LoVo (cell line): ENCODE measurements around the gene LYRM7.
"Not testable (repeated sequence)": the region's sequence is repeated elsewhere in the genome, so short reads cannot be mapped to it uniquely, and the experiment has no call there.

ENCODE experiments used
- DNase-seq: peaks from one replicate; pipeline ENCODE4 v3.0.0-alpha.2; 2016; ENCODE audit warnings: low spot score

LYRM7 gene

DNA sequence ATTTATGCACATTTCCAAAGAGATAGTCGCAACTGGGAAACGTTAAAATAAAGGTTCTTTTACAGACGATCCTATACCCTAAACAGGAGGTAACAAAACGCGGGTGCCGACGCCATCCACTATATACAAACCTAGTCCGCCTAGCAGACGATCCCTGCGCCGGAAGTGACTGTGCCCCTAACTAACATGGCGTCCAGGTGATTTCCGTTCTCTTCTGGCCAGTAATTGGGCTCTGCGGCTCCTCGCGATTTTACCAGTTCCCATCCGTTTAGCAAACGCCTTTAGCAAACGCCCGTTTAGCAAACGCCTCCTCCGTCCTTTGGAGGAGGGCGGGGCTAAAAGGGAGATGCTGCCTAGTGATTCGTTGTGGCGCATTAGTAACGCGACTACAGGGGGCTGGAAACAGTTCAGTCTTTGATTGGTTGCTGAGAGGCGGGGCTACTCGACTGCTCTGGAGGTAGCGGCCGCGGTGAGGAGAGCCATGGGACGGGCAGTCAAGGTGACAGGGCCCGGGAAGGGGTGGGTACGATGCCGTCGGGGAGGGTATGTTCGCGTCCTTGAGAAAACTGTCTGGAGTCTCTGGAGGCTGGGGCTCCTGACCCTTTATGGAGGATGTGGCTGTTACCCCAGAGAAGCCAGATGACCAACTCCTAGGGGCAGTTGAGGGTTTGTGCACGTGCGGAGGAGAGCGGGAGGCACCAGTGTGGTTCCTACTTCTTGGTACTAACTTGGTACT lies at the start of gene LYRM7:
Gene LYRM7 (plus strand): TSS at position 405 of the 736 bp plus-strand sequence. CDS start 77 bp downstream, at position 482.
- DNase-seq, result peak; percentile 100

DNA sequence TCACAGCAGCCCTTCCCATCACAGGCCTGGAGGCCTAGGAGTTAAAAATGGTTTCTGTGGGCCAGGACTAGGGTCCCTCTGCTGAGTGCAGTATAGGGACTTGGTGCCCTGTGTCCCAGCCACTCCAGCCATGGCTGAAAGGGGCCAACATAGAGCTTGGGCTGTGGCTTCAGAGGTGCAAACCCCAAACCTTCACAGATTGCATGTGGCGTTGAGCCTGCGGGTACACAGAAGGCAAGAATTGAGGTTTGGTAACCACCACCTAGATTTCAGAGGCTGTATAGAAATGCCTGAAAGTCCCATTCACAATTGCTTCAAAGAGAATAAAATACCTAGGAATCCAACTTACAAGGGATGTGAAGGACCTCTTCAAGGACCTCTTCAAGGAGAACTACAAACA lies 43.5 kb upstream of the LYRM7 start:
- not testable (repeated sequence) for DNase-seq

DNA sequence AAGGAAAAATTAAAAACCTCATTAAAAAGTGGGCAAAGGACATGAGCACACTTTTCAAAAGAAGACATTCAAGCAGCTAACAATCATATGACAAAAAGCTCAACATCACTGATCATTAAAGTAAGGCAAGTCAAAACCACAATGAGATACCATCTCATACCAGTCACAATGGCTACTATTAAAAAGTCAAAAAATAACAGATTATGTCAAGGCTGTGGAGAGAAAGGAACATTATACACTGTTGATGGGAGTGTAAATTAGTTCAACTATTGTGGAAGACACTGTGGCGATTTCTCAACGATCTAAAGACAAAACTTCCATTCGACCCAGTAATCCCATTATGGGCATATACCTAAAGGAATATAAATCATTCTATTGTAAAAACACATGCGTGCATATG lies 41.4 kb upstream of the LYRM7 start:
- no peak for DNase-seq

DNA sequence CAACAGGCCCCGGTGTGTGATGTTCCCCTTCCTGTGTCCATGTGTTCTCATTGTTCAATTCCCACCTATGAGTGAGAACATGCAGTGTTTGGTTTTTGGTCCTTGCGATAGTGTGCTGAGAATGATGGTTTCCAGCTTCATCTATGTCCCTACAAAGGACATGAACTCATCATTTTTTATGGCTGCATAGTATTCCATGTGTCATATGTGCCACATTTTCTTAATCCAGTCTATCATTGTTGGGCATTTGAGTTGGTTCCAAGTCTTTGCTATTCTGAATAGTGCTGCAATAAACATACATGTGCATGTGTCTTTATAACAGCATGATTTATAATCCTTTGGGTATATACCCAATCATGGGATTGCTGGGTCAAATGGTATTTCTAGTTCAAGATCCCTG lies 37.7 kb upstream of the LYRM7 start:
- not testable (repeated sequence) for DNase-seq

DNA sequence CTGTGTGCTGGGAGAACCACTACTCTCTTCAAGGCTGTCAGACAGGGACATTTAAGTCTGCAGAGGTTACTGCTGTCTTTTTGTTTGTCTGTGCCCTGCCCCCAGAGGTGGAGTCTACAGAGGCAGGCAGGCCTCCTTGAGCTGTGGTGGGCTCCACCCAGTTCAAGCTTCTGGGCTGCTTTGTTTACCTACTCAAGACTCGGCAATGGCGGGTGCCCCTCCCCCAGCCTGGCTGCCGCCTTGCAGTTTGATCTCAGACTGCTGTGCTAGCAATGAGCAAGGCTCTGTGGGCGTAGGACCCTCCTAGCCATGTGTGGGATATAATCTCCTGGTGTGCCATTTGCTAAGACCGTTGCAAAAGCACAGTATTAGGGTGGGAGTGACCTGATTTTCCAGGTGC lies 32.3 kb upstream of the LYRM7 start:
- not testable (repeated sequence) for DNase-seq

DNA sequence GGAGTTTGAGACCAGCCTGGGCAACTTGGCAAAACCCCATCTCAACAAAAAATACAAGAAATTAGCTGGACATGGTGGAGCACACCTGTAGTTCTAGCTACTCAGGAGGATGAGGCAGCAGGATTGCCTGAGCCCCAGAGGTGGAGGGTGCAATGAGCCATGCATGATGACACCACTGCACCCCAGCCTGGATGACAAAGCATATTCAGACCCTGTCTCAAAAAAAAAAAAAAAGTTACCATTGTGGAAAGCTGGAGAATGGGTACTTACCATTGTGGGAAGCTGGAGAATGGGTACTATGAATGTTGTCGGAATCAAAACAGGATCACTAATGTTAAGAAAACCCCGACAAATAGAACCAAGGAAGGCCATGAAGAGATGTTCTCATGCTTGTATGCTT lies 31.4 kb upstream of the LYRM7 start:
- no peak for DNase-seq

DNA sequence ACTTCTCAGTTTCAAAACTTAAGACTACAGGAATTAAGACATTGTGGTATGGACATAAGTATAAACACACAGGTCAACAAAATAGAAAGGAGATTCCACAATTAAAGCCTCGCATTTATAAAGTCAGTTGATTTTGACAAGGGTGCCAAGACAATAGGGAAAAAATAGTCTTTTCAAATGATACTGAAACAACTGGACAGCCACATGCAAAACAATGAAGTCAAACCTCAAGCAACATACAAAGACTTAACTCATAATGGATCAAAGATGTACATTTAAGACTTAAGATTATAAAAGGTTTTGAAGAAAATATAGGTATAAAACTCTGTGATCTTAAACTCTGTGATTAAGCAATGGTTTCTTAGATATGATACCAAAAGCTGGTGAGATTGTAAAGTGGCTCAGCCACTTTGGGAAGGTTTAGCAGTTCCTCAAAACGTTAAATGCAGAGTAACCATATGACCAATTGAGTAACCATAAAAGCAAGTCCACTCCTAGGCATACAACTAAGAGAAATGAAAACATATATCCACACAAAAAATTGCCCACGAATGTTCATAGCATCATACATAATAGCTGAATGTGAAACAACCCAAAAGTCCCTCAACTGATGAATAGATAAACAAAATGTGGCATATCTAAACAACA lies 27.6 kb upstream of the LYRM7 start:
- no peak for DNase-seq

DNA sequence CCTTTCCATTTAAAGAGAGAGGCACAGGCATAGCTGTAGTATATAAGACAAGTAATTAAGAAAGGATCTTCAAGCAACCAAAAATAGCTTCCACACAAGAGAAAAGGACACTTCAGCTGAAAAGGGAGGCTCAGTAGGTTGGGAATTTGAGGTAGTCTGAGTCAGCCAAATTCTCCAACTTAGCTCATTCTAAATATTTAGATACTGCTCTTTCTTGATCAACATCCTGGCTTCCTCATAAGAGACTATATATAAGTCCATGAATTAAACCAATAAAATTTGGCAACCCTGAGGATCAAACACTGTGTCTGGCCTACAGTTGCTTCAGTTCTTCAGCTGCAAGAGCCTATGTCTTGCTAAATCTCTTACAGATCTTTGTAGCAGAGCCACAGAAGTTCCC lies 23.5 kb upstream of the LYRM7 start:
- DNase-seq, result no peak

DNA sequence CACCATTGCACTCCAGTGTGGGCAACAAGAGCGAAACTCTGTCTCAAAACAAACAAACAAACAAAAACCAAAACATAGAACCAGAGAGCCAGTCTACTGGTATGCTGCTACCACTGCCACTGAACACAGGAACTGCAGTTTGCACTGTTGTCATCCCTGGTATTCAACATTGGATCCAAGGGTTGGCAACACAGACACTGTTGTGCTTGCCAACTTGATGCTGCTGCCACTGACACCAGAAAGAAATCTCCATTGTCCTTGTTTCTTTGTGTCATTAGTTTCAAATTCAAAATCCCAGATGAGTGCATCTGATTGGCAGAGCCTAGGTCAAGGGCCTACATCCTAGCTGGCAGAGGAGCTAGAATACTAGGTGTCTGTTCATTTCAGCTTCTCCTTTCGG lies 21.9 kb upstream of the LYRM7 start:
- no peak for DNase-seq

DNA sequence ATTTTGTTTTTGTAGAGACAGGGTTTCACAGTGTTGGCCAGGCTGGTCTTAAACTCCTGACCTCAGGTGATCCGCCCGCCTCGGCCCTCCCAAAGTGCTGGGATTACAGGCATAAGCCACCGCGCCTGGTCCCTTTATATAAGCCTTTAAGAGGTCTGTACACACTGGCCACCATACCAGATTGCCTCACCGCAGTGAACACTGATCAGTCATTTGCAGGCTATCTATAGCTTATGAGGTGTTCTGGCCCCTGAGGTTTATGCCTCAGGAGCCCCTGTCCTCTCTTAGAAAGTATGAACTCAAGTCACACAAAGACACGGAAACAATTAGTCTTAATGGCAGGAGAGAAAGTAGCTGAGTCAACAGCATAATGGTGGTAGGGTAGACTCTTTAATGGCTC lies 20.3 kb upstream of the LYRM7 start:
- no peak for DNase-seq

DNA sequence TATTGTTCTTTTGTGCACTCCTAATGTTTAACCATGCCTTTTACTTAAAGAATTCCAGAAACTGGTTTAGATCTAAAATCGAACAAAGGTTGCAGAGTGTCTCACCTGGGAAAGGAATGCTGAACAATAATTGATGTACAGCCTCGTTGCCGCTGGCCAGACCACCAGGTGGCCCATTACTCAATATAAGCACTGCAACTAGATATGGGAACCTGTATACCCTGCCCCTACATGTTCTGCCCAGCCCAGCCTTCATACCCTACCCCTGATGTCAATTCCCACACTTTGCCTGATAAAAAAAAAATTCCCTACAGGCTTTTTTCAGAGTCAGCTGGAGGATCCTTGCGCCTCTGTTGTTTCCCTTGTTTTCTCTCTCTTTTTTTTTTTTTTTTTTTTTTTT lies 19.5 kb upstream of the LYRM7 start:
- DNase-seq, result no peak

DNA sequence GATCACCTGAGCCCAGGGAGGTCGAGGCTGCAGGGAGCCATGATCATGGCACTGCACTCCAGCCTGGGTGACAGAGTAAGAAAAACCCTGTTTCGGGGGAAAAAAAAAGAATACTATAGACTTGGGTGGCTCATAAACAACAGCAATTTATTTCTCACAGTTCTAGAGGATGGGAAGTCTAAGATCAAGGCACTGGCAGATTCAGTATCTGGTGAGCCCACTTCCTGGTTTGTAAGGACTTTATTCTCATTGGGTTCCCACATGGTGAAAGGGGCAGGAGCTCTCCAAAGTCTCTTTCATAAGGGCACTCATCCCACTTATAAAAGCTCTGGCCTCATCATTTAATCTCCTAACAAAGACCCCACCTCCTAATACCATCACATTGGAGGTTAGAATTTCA lies 14.4 kb upstream of the LYRM7 start:
- no peak for DNase-seq

DNA sequence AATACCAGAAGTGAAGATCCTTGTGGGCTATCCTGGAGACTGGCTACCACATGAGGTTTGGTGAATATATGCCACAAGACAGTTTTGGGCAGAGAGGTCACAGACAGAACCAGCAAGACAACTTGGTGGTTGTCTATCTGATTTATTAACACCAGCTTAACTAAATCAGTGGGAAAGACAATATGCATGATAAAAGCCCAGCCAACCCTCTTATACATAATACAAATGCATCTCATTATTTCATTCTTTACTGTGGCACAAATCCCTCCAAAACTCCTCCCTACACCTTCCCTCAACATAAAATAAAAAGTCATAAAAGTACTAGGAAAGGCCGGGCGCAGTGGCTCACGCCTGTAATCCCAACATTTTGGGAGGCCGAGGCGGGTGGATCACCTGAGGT lies 13.8 kb upstream of the LYRM7 start:
- no peak for DNase-seq

DNA sequence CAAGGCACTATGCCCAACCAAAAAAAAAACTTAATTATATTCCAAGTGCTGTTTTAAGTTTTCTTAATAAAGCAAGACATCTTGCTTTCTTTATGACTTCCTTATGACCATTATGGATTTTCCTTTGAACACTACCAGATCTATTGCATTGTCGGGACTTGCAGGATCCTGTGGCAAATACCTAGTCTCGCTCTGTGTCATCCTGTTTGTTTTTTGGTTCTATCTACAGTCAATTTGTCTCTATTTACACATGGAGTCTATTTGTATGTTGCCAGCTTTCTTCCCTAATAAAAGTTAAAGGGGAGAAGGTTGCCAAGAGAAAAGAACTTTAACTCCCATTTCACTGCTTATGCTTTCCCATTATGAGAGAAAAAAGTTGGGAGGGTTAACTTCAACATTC lies 10.6 kb upstream of the LYRM7 start:
- no peak for DNase-seq

DNA sequence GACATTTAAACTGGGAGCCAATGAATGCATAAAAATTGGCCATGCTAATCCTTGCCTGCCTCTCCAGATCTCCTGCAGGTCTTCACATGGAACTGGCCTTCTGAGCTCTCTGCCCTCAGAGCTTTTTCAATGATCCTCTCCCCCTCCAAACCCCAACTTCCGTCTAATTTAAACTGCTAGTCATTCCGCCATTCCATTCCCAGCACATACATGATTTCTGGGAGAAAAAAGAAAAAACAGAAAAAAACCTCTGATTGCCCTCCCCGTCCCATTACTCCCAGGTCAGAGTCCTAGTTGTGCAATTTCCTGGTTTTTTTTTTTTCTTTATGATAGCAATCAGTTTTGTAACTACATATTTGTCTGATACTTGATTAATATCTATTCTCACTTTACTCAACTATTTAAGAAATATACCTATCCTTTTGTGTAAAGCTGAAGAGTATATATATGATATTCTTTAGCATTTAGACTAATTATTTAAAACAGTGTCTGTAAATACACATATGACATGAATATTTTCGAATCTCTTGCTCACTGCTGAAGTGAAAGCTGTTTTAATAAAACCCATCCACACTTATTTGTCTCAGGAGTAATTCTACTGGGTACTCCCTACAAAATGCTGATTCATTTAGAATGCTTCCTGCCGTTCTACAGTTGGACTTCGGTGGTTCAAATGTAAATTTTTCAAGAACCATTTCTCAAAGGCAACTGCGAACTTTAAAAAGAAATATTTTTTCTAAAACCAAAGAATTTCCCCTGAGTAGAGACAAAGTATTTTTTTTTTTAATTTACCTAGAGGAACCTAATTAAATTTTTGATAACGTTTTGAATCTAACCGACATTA lies 7.2 kb upstream of the LYRM7 start:
- DNase-seq, result peak; percentile 30

DNA sequence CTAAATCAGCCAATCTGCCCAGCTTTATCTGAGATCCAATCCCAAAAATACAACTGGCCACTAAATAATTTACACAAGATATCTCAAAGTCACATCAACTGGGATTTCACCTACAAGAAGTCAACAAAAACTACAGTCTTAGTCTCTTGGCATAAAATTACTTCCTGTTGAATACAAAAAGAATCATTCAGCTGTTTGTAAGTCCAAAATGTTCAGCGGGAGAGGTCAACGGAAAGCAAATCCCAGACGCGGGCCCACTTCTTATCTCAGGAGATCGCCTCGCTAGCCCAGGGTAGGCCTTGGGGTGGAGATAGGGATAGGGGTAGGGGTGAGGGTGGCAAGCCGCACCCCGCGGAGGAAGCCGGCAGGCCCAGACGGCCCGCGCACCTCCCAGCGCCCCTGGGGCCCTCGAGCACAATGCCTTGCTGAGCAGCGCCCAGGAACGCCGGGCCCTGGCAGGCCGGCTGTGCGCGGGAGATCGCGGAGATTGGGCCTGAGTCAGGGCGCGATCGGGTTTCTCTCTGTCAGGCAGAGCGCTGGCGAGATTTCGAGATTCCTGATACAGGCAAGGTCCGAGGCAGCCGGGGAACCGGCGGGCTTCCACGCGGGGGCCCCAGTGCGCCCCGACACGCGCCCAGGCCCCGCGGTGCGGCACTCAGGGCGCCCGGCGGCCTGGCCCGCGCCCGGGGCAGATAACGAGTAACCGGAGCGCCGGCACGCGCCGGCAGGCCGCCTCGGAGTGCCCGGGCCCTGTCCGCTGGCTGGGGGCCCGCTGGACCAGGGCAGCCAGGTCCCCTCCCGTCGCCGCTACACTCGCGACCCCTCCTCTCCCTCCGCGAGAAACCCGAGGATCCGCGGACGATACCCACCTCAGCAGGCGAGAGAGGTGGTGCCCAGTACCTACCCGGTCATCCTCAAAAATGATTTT lies 6.3 kb upstream of the LYRM7 start:
- DNase-seq, result peak; percentile 64

DNA sequence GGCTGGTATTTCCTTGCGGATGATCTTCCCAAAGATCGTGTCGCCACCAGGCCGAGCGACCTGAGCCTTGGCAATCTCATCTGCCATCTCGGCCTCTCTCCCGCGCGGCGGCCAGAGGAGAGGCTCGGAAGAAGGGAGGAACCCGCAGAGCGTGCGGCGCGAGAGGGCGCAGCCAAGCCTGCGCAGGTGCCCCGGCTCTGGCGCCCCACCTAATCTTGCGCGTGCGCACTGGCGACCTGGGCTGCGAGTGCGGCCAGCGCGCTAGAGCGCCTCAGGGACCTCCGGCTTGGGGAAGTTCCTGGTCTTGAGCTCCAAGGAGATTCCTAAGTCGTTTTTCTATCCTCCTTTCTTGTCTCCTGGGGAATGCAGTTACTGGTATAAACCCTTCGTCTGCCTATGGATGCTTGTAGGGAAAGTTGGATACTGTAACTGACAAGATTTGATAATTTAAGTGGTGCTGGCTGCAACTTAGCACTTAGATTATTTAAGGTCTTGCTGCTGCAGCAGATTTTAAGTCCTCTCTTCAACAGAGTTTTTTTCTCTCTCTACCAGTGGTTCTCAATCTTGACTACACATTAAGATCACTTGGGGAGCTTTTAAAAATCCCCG lies 5.5 kb upstream of the LYRM7 start, which contains the start of gene HINT1:
Gene HINT1 (minus strand): TSS at position 138 of the 609 bp plus-strand sequence. CDS start 51 bp downstream, at position 87.
- DNase-seq, result peak; percentile 99

DNA sequence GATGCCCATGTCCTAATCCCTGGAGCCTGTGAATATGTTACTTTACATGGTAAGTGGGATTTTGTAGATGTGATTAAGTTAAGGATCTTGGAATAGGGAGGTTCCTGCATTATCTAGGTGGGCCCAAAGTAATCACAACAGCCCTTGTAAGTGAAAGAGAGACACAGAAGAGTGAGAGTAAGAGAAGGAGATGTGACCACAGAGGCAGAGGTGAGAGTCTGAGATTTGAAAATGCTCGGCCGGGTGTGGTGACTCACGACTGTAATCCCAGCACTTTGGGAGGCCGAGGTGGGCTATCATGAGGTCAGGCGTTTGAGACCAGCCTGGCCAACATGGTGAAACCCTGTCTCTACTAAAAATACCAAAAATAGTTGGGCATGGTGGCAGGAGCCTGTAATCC lies 3.1 kb upstream of the LYRM7 start:
- no peak for DNase-seq

DNA sequence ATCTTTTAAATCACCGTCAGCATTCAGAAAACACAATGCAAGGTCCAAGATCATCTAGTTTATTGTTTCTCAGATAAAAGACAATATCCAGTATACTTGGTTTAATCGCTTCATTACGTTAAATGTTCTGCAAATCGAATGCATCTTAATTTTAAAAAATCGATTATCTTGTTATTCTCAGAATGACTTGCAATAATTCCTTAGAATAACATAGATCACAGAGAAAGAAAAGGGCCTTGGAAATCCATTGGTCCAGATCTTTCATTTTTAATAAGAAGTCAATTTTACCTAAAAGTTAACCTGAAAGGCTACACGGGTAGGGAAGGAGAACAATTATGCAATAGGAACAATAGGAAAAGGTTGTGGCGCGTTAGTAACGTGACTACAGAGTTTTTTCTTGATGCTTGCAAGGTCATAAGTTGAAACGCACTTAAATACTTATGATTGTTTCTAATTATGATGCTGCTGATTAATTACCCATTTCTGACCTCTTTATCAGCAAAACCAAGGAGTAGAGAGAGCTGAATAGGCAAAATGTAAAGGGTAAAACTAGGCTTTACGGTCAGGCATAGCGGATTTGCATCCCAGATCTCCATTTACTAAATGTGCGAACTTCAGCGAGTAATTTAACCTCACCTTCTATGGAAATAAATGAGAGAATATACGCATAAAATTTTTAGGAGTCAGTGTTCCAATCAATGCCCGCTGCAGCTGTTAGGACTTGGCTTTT lies 769 bp upstream of the LYRM7 start:
- DNase-seq, result no peak

DNA sequence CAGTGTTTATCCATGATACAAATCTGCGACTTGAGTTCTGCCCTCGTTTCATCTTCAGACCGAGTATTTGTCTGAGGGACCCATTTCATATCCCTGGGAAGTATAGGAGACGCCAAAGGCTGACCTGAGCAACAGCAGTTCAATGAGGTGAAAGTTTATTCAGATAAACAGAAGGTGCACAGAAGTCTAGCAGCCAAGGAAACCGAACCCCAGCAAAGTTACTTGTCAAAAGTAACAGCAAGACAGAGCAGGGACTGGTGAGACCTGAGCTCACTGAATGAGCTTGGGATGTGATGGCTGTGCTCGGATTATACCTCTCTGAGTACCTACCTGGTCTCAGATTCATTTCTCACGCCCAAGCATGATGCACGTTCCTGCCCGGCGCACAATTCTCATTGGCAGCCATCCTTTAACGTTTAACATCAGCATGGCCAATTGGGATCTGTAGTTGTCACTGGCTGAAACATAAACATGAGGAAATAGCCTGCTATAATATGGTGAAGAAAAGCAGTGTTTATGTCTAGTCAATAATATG lies 599 bp downstream of the LYRM7 start:
- DNase-seq, result peak; percentile 56
